HUES64 (cell line): Measurements from ENCODE around the gene TMEM30B.
A peak's percentile ranks its signal among the peaks of the same experiment; 100 is the strongest.

Source experiments
- H3K27ac ChIP-seq: 2 replicates; pipeline ENCODE4 v1.7.0; 2013; ENCODE audit warnings: low read depth, low read length, inconsistent platforms
- H3K27me3 ChIP-seq: 2 replicates; pipeline ENCODE4 v1.6.1; 2013; ENCODE audit warnings: mild to moderate bottlenecking, low read length; ENCODE audit not compliant: insufficient read depth
- H3K36me3 ChIP-seq: 2 replicates; pipeline ENCODE4 v1.6.1; 2013; ENCODE audit warnings: mild to moderate bottlenecking, low read length; ENCODE audit not compliant: insufficient read depth
- H3K4me1 ChIP-seq: 2 replicates; pipeline ENCODE4 v1.6.1; 2013; ENCODE audit warnings: mild to moderate bottlenecking, low read length, moderate library complexity; ENCODE audit not compliant: insufficient read depth
- H3K4me3 ChIP-seq: 2 replicates; pipeline ENCODE4 v1.5.1; 2013; ENCODE audit warnings: mild to moderate bottlenecking, low read length, moderate library complexity
- H3K9ac ChIP-seq: 2 replicates; pipeline ENCODE4 v1.6.1; 2013; ENCODE audit warnings: mild to moderate bottlenecking, low read depth, low read length
- H3K9me3 ChIP-seq: 2 replicates; pipeline ENCODE4 v1.6.1; 2013; ENCODE audit warnings: low read depth, low read length; ENCODE audit not compliant: insufficient read depth
- WGBS: fragments of 150-250, 120-280 bp; methylation state at CpG from one replicate; pipeline ENCODE4 v1.1.7; 2013; ENCODE audit warnings: missing lambda C conversion rate; 5-methylcytosine and 5-hydroxymethylcytosine counted together

Gene TMEM30B

DNA sequence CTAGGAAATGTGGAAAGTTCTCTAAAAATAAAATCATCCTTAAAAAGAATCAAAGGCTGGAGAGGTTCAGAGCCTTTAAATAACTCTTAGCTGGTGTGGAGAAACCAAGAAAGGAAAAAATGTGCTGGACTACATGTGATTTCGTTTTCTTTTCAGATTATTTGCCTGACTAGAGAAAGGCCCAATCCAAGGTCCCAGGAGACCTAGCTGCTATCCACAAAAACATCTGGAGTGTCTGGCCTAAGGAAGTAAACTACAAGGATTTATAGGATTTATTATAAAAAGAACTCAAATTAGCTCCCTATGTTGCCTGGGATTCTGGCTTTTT is 774 bp upstream of the TMEM30B start:
- H3K9me3 ChIP-seq, result no peaks in the 10 kb centered on the region
- no peaks in the 10 kb centered on the region for H3K36me3 ChIP-seq
- no peak overlapping the region for H3K9ac ChIP-seq
- H3K4me3 ChIP-seq, result peak overlapping the region; percentile 63
- H3K27me3 ChIP-seq, result peaks cover 67% of the 10 kb centered on the region
- 0 out of 2 replicates have a peak, but pooled peaks cover 2% of the 10 kb centered on the region for H3K4me1 ChIP-seq
- WGBS, result 83% methylated on average over 1 of the region's 1 CpG
- H3K27ac ChIP-seq, result no peak overlapping the region

DNA sequence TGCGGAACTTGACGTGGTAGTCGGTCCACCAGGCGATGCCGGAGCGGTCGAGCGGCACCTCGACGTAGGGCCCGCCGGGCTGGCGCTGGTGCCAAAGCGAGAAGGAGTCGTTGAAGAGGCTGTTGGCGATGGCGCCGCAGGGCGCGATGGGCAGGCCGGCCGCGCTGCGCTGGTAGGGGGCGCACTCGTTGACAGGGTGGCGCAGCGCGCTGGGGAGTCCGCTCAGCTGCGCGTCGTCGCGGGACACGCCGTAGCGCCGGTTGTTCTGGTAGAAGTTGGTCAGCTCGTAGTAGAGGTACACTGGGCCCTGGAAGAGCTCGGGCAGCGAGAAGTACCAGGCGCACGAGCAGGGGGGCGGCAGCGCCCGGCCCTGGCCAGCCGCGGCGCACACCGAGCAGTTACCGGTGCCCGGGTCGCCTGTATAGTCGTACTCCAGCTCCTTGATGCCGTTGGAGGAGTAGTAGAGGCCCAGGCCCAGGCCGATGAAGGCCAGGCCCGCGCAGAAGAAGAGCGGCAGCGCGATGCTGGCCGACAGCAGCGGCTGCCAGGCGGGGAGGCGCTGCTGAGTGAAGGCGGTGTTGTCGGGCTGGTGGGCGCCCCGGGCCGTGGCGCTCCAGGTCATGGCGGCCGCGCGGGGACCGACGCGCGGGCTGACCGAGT is 482 bp downstream of the TMEM30B start:
- WGBS, result 1% methylated on average over 81 of the region's 81 CpGs

DNA sequence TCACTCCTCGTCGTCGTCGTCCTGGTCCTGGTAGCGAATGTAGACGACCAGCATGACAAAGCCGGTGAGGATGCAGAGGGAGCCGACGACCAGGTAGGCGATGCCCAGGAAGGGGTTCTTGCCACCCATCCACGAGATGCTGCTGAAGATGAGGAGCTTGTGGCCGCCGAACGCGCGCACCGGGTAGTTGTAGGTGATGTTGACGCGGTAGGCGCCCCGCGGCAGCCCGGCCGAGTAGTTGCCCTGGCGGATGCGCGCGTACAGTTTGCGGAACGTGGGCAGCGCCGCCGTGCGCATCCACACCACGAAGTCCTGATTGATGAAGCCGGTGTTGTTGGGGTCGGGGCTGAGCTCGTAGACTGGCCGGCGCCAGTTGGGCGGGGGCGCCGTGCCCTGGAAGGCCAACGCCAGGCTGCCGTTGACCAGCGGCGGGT is 1.0 kb downstream of the TMEM30B start:
- peak overlapping the region; percentile 63 for H3K4me3 ChIP-seq
- H3K4me1 ChIP-seq, result no peaks in the 10 kb centered on the region
- 0 out of 2 replicates have a peak overlapping the region, but pooled peaks have one; percentile 39 for H3K9ac ChIP-seq
- peaks cover 67% of the 10 kb centered on the region for H3K27me3 ChIP-seq
- H3K9me3 ChIP-seq, result no peaks in the 10 kb centered on the region
- no peaks in the 10 kb centered on the region for H3K36me3 ChIP-seq
- 14% methylated on average over 47 of the region's 47 CpGs for WGBS
- no peak overlapping the region for H3K27ac ChIP-seq

More for the DNA sequence above, 482 bp downstream of the TMEM30B start:
- peak overlapping the region; percentile 39 for H3K9ac ChIP-seq
- H3K4me1 ChIP-seq, result no peaks in the 10 kb centered on the region
- H3K27me3 ChIP-seq, result peaks cover 67% of the 10 kb centered on the region
- H3K36me3 ChIP-seq, result no peaks in the 10 kb centered on the region
- H3K4me3 ChIP-seq, result peak overlapping the region; percentile 63
- no peak overlapping the region for H3K27ac ChIP-seq
- no peaks in the 10 kb centered on the region for H3K9me3 ChIP-seq

DNA sequence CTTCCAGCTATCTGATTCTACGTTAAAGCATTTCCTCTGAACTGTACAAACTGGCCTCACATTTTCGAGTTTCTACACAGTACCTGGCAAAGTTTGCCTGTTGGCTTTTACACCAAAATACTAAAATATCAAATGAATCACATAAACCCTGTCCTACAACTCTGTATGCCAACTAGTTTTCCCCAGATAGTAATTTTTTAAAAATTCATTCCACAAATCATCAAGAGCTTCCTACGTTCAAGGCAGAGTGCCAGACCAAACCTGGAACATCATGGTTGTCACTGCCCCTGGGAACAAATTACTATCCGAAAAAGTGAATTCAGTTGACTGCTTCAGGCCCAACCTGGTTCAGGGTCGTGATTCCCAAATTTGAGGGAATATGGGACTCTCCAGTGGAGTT is 2.1 kb downstream of the TMEM30B start:
- no peaks in the 10 kb centered on the region for H3K4me1 ChIP-seq
- 88% methylated on average over 5 of the region's 5 CpGs for WGBS
- no peak overlapping the region for H3K9ac ChIP-seq
- no peaks in the 10 kb centered on the region for H3K9me3 ChIP-seq
- H3K36me3 ChIP-seq, result no peaks in the 10 kb centered on the region
- no peak overlapping the region for H3K4me3 ChIP-seq
- H3K27me3 ChIP-seq, result peaks cover 67% of the 10 kb centered on the region
- H3K27ac ChIP-seq, result no peak overlapping the region

DNA sequence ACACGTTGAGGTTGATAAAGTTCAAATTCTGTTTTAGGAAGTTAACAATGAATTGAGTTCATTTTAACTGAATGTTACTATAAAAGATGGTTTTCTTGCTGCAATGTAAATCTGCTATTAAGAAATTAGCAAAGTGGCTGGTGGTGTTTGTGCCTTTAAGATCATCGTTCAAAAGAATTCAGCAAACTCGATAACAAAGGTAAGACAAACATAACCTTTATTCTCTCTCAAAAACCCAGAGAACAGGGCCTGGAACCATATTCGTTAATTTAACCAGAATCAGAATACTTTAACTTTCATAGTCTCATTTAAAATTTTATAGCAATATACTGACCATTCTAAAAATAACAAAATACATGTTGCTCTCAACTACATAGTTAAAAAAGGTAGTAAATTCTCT is 3.4 kb downstream of the TMEM30B start:
- no peaks in the 10 kb centered on the region for H3K36me3 ChIP-seq
- H3K9me3 ChIP-seq, result no peaks in the 10 kb centered on the region
- H3K9ac ChIP-seq, result no peak overlapping the region
- no peak overlapping the region for H3K4me3 ChIP-seq
- 90% methylated on average over 4 of the region's 4 CpGs for WGBS
- no peak overlapping the region for H3K27ac ChIP-seq
- no peaks in the 10 kb centered on the region for H3K4me1 ChIP-seq
- H3K27me3 ChIP-seq, result peaks cover 58% of the 10 kb centered on the region

DNA sequence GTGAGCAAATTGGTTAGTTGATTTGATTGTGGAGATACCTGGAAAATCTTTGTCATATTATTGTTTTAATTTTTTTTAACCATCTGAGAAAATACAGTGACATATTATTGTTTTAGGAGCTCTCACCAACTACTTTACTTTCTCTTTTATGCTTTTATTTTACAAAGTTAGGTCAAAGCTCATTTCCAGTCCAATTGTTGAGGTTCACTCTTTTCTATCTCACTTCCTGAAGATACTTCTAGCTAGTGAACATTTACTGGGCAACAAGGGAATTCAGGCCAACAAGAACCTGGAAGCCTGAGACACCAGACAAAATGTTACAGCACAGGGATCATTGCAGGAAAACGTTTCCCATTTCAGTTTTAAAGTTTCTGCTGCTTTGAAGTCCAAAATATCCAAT is 3.9 kb downstream of the TMEM30B start:
- Histone ChIP-seq H3K27ac (no peak overlapping the region), H3K36me3 (no peaks in the 10 kb centered on the region), H3K27me3 (peaks cover 52% of the 10 kb centered on the region), H3K4me1 (no peaks in the 10 kb centered on the region), H3K4me3 (no peak overlapping the region), H3K9me3 (no peaks in the 10 kb centered on the region), H3K9ac (no peak overlapping the region)
- WGBS, result 57% methylated on average over 1 of the region's 1 CpG

DNA sequence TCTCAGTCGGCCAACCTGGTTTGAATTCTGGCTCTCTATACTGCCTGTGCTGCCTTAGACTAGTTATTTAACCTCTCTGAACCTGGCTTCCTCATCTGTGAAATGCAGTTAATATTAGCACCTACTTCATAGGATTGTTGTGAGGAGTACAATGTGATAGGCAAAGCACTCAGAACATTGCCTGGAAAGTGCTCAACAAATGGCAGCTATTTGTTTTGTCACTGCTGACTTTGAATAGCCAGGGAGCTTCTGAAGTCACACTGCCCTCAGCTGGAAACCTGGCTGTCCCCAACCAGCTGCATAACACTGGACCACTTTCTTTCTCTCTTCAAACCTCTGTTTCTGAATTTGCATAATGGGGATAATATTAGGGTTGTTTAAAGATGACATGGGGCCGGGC is 9.6 kb downstream of the TMEM30B start:
- no peaks in the 10 kb centered on the region for H3K36me3 ChIP-seq
- H3K27ac ChIP-seq, result no peak overlapping the region

DNA sequence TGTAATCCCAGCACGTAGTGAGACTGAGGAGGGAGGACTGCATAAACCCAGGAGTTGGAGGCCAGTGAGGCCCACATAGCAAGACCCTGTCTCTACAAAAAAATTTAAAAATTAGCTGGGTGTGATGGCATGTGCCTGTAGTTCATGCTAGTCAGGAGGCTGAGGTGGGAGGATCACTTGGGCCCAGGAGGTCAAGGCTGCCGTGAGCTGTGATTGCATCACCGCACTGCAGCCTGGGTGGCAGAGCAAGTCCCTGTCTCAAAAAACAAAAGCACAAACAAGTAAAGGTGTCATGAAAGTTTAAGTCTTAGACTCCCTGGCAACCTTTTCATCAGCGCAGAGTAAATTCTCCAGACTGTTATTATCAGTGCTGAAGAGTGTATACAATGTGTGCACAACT is 10.4 kb downstream of the TMEM30B start:
- no peaks in the 10 kb centered on the region for H3K9me3 ChIP-seq
- H3K9ac ChIP-seq, result no peak overlapping the region
- H3K4me1 ChIP-seq, result no peaks in the 10 kb centered on the region
- no peak overlapping the region for H3K4me3 ChIP-seq
- H3K27ac ChIP-seq, result no peak overlapping the region
- H3K27me3 ChIP-seq, result peaks cover 23% of the 10 kb centered on the region
- 91% methylated on average over 3 of the region's 4 CpGs for WGBS
- H3K36me3 ChIP-seq, result no peaks in the 10 kb centered on the region

More for the DNA sequence above, 9.6 kb downstream of the TMEM30B start:
- 83% methylated on average over 2 of the region's 2 CpGs for WGBS
- Histone ChIP-seq H3K9me3 (no peaks in the 10 kb centered on the region), H3K4me1 (no peaks in the 10 kb centered on the region), H3K9ac (no peak overlapping the region), H3K4me3 (no peak overlapping the region), H3K27me3 (peaks cover 23% of the 10 kb centered on the region)

DNA sequence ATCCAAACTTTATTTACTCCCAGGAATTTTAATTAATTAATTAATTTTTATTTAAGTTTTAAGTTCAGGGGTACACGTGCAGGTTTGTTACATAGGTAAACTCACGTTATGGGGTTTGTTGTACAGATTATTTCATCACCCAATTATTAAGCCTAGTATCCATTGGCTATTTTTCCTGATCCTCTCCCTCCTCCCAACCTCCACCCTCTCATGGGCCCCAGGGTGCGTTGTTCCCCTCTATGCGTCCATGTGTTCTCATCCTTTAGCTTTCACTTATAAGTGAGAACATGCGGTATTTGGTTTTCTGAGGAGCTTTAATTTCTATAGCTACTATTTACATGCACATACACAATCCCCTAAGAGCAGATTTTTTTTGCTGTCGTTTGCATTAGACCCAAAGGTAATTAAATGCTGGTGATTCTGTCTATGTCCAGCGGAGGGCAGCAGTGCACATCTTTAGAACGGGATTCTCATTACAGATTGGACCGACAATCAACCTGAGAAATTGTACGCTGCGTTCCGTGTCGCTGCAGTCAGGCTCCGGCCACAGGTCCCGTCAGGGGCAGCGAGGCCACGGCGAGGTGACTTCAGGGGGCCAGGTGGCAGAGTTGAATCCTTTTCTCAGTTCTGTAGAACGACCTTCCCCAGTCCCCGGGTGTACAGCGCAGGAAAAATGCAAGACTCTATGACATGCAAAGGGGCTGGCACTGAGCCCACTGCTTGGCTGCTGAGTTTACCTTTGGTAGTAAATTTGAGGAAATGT is 11.6 kb downstream of the TMEM30B start:
- Histone ChIP-seq H3K27me3 (peaks cover 21% of the 10 kb centered on the region), H3K4me3 (peak overlapping the region; percentile 46), H3K9ac (0 out of 2 replicates have a peak overlapping the region, but pooled peaks have one; percentile 29), H3K27ac (no peak overlapping the region), H3K36me3 (no peaks in the 10 kb centered on the region), H3K9me3 (no peaks in the 10 kb centered on the region), H3K4me1 (no peaks in the 10 kb centered on the region)
- 21% methylated on average over 17 of the region's 21 CpGs for WGBS

DNA sequence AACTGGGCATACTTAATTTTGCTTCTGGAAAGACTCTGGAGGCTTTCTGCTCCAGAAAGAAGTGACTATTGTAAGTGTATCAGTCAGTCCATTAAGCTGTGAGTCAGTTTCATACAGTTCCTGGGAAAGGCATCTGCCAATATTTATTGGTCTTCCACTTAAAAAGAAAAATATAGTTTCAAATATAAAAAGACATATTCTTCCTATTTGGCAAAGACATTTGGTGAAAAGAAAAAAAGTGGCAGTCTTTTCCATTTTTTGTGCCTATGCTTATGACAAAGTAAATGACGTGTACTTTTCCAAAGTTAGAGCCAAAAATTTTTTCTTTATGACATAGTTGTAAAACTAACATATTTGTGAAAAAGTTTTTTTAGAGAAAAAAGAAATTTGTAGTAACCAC is 12.3 kb downstream of the TMEM30B start:
- H3K27me3 ChIP-seq, result peaks cover 17% of the 10 kb centered on the region
- WGBS, result no CpG with 5 or more reads among the region's 1 CpG
- no peaks in the 10 kb centered on the region for H3K9me3 ChIP-seq
- no peak overlapping the region for H3K4me3 ChIP-seq
- H3K27ac ChIP-seq, result no peak overlapping the region
- H3K4me1 ChIP-seq, result no peaks in the 10 kb centered on the region
- no peaks in the 10 kb centered on the region for H3K36me3 ChIP-seq
- H3K9ac ChIP-seq, result no peak overlapping the region

DNA sequence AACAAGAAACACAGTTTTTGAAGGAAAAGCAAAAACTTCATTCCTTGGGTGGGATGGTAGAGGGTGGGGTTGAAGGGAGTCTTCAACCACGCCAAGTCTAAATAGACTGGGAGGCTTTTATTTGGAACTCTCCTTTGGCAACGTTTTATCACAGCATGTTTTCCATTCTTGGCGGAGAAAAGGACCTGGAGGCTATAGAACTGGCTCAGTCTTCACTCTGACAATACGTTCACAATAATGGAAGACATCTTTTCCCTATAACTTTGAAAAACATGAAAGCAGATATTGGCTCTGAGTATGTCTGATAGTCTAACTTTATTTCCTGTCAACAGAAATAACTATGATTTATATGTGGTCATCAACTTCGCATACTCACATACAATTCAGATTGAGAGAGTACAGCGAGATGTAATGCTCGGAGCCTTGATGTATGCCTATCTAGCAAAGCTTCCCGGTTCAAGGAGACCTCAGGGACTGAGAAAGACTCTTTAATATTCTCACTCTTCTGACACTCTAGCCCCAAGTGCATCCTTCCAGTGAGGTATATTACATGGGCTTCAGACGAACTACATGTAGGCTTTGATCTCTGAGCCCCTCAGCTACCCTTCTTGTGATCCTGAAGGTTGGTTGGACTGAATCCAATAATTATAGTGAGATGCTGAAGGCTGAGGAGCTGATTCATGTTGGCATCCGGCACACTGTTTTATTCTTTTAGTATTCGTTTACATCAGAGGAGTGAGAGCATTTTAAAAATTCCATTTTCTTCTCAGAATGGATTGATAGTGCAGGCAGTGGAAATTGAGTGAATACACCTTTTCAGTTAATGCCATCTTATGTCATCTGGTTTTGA is 14.0 kb downstream of the TMEM30B start:
- no peaks in the 10 kb centered on the region for H3K9me3 ChIP-seq
- H3K27ac ChIP-seq, result no peak overlapping the region
- H3K4me1 ChIP-seq, result no peaks in the 10 kb centered on the region
- H3K36me3 ChIP-seq, result no peaks in the 10 kb centered on the region
- 88% methylated on average over 11 of the region's 11 CpGs for WGBS
- H3K4me3 ChIP-seq, result no peak overlapping the region
- no peak overlapping the region for H3K9ac ChIP-seq
- peaks cover 17% of the 10 kb centered on the region for H3K27me3 ChIP-seq
